Tongue (tissue), 2 donors: Measurements from ENCODE around the gene GPATCH3. TPM values are rescaled to one million over a fixed set of nuclear protein-coding genes. Genes with fewer than 3 reads are reported as not detected.
"Not testable (repeated sequence)": the region's sequence is repeated elsewhere in the genome, so short reads cannot be mapped to it uniquely, and the experiment has no call there.

ENCODE experiments used
- DNase-seq: peaks from one replicate; pipeline ENCODE4 v3.0.0-alpha.2; 2015
- total RNA-seq: library from RNA; depleted of rRNA; stranded (reverse); fragments of >200 nt; gene quantifications from one replicate; pipeline ENCODE4 v1.2.3, GENCODE V29; 2014

GPATCH3 gene, protein sequence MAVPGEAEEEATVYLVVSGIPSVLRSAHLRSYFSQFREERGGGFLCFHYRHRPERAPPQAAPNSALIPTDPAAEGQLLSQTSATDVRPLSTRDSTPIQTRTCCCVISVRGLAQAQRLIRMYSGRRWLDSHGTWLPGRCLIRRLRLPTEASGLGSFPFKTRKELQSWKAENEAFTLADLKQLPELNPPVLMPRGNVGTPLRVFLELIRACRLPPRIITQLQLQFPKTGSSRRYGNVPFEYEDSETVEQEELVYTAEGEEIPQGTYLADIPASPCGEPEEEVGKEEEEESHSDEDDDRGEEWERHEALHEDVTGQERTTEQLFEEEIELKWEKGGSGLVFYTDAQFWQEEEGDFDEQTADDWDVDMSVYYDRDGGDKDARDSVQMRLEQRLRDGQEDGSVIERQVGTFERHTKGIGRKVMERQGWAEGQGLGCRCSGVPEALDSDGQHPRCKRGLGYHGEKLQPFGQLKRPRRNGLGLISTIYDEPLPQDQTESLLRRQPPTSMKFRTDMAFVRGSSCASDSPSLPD
- 10.5 TPM for total RNA-seq

DNA sequence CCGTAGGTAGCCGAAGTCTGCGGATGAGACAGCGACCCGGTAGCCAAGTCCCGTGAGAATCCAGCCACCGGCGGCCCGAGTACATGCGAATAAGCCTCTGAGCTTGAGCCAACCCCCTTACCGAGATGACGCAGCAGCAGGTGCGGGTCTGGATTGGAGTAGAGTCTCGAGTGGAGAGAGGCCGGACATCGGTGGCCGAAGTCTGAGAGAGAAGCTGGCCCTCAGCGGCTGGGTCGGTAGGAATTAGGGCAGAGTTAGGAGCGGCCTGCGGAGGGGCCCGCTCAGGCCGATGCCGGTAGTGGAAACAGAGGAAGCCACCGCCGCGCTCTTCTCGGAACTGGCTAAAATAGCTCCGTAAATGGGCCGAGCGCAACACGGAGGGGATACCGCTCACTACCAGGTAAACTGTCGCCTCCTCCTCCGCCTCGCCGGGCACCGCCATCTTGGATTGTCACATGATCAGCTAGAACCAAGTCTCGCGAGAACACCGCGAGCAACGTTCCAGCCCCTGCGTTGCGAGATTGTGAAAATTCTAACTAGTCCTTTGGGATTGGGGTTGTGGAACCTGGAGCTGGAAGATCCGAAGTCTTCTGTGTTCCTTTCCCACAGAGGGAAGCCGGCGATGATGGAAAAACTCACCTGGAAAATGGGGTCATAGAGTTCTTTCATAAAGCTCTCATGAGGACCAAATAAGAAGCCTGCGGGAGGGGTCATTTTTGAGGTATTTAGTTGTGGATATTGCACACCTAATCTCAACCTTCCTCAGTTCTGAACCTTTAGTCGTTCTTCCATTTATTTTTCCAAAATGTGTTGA, at the start of gene GPATCH3:
GPATCH3 (minus strand) TSS at position 467 of the 814 bp plus-strand sequence; CDS start at position 442, 25 bp downstream.
- DNase-seq, result peak; percentile 97

- DNase-seq, result no peak
Observed at GRCh38 chr1:26949926-26950319, 49.7 kb upstream of the GPATCH3 start.

GRCh38 chr1:26949266-26949925, 49.1 kb upstream of the GPATCH3 start:
- DNase-seq, result no peak

GRCh38 chr1:26948725-26949057, 48.4 kb upstream of the GPATCH3 start:
- not testable (repeated sequence) for DNase-seq

- DNase-seq, result no peak
Observed at GRCh38 chr1:26946270-26946669, 46.0 kb upstream of the GPATCH3 start.

DNA sequence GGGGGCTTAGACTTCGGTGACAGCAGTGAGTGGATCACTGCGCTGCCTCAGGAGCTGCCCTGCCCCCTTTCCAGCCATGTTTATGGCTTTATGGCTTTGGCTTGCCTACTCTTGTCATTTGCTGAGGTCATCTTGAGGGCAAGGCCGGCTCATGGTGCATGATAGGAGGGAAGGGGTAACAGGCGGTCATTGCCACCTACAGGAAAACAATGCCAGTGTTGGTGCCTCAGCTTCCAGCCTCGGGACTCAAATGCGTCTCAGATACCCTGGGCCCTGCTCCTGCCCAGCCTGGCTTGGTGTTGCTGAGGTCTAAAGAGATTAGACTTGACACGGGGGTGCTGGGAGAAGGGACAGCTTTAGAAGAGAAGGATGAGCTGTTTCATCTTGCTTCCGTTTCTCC, 45.5 kb upstream of the GPATCH3 start:
- no peak for DNase-seq

GRCh38 chr1:26945138-26945537, 44.9 kb upstream of the GPATCH3 start:
- no peak for DNase-seq

DNA sequence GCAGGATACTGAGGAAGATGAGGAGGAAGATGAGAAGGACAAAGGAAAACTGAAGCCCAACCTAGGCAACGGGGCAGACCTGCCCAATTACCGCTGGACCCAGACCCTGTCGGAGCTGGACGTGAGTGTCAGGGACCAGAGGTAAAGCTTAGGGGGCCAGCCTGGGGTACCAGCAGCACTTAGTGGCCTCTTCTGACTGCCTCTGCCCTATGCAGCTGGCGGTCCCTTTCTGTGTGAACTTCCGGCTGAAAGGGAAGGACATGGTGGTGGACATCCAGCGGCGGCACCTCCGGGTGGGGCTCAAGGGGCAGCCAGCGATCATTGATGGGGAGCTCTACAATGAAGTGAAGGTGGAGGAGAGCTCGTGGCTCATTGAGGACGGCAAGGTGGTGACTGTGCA, 42.4 kb upstream of the GPATCH3 start:
- no peak for DNase-seq

GRCh38 chr1:26941311-26941710, 41.0 kb upstream of the GPATCH3 start:
- no peak for DNase-seq

DNA sequence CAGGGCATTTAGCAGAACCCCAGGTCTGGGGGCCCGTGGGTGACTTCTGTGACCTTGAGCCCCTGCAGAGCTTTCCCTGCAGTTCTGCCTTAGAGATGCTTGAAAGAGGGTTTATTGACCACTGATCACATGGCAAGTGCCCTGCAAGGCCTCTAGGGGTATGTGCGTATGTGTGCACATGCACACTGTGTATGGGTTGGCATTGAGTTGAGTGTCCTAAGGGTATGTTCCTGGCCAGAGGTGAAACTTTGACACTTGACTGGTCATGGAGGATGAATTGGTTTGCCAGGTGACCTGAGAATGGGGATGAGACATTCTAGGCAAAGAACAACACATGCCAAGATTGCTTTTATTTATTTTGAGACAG, 38.4 kb upstream of the GPATCH3 start:
- DNase-seq, result no peak

GRCh38 chr1:26938004-26938658, 37.9 kb upstream of the GPATCH3 start:
- no peak for DNase-seq

GRCh38 chr1:26936823-26937222, 36.6 kb upstream of the GPATCH3 start:
- no peak for DNase-seq

DNA sequence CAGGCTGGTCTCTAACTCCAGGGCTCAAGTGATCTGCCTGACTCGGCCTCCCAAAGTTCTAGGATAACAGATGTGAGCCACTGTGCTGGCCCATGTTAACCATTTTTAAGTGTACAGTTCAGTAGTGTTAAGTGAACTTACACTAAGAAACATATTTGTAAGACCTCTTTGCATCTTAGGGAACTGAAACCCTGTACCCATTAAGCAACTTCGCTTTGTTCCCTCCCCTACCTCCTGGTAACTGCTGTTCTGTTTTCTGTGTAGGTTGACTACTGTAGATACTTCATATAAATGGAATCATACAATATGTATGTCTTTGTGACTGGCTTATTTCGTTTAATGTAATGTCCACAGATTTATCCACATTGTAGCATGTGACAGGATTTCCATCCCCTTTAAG, 32.3 kb upstream of the GPATCH3 start:
- no peak for DNase-seq

DNA sequence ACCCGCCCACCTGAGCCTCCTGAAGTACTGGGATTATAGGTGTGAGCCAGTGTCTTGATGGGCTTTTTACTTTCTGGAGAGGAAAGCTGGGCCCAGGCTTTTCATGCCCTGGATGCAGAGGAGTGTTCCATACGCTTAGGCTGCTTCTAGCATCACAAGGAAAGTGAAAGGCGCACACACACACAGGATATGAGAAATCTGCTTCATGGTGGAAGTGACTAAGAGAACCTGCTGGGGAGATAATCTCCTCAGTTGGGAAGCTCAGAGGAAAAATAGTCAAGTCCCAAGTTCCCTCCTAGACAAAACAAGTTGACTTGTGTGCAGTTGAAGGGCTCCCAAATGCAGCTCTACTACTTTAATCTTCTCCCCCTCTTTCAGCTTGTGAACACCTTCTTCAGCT, 23.4 kb upstream of the GPATCH3 start:
- DNase-seq, result no peak

GRCh38 chr1:26922901-26923300, 22.6 kb upstream of the GPATCH3 start:
- DNase-seq, result no peak

DNA sequence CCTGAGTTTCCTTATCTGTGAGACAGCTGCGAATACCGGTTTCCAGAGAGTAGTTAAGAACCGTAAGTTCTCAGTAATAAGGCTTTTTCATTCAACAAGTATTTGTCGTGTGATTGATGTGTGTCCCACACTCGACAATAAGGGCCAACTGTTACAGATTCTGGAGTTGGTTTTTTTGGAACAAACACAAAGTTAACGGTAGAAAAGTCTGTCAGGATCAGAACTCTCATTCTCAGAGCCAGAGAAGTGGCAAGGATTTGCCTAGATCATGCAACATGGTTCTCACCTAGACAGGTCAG, 22.1 kb upstream of the GPATCH3 start:
- DNase-seq, result no peak

DNA sequence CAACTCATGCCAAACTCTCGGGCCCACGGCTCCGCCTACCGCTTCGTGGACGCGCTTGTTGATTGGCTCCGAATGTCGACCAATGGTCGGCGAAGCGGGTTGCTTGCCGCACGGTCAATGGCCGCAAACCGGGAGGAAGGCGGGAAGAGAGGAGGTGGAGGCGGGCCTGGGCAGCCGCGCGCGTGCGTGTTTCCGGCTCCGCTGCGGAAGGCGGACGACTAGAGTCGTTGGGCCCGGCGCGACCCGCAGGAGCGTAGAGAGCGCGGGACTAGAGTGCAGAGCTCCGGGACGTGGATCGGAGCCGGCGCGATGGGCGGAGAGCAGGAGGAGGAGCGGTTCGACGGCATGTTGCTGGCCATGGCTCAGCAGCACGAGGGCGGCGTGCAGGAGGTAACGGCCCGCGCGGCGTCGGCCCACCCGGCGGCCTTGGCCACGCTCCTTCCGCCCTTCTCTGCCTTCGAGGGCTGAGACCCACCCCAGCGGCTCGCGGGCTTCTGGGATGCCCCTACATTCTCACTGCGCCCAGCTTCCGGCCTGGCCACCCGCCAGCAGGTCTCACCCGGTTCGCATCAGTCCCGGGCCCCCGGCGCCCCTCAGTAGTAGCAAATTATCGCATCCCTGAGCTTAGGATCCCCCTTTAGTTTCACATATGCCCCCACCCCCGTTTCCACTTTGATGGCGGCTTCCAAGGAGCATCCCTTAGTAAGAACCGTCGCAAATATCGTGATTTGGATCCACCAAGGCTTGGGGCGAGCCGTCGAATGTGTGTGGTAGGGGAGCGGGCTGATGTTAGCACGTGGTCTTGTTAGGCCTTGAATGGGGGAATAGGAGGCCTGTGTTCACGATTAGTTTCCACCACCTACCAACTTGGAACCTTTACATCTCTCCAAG, 21.5 kb upstream of the GPATCH3 start, which contains the start of gene NUDC:
NUDC (plus strand) TSS at position 204 of the 891 bp plus-strand sequence; CDS start at position 310, 106 bp downstream.
- DNase-seq, result peak; percentile 98

DNA sequence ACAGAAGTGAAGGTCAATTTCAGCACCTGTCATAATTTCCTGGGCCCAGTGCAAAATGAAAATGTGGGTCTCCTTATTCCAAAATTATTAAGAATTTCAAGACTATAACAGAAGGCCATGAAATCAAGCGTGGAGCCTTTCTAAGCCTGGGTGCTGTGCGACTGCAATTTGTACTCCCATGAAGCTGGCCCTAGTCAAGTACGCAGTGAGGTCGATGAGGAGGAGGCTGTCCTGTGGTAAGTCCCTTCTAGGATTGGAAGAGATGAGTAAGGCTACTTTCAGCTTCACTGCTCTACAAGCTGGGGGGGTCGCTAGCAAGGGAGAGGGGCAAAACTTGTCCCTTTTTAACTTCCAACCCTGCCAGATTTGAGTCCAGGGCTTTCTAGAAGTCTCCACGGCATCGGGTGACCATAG, 20.9 kb upstream of the GPATCH3 start:
- no peak for DNase-seq

DNA sequence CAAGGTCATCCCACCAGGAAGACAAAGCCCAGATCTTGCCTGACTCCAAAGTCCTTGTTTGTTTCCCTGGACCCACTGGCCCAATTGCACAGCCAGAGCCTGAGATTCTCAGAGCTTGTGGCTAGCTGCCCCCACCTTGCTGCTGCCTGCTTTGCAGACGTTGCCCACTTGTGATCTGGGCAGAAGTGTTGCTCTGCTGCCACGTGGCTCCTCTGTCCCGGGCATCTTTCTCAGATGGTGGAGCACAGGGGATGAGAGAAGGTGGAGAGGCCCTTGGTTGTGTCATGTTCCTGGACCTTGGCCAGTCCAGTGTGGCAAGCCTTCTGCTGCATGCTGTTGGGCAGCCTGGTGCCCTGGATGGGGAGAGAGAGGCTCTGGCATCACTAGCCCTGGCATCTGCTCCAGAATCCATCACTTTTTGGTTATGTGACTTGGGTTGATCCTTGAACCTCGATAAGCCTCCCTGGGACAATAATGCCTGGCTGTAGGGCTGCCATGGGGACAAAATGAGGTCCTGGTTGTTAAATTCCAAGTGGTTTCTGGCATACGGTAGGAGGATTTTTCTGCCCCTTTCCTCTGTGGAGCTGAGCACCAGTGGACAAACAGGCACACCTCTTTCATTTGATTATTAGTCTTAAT, 15.1 kb upstream of the GPATCH3 start:
- DNase-seq, result no peak

DNA sequence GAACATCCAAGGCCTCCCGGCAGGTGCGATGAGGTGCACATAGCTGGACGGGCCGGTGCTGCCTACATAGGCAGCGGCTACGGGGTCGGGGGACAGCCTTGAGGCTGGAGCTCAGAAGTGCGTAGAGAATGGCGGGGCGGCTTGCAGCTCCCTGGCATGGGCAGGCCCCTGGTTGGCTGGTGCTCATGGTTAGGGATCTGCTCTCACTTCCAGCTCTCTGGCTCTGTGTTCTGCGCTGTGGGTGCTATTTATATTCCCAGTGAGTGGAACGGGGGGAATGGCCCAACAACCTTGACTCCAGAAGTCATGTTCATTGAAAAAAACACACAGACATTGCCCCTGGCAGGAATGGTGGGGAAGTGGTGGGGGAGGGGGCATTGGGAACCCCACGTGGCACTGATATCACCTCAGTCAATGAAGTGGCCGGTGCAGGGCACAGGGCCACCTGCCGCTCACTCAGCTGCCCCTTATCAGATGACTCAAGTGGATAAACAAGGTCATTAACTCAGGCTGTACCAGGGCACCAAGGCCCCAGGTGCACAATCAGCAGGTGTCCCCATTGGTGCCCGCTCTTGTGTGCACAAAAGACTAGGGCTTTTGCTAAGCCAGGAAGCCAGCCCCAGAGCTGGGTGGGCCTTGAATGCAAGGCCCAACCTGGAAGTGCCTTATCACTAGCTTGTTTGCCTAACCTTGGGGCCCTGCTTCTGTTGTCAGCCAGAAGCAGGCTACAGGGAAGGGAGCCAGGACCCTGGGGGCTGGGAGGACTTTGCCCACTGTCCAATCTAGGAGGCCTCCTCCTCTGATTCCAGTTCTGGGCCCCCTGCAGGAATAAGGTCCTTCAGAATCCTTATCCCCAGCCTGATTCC, 13.7 kb upstream of the GPATCH3 start, which contains the start of gene NR0B2:
NR0B2 (minus strand) TSS at position 222 of the 866 bp plus-strand sequence; CDS start at position 187, 35 bp downstream.
- no peak for DNase-seq
